HG03520 (cell line): Measurements from ENCODE around the gene C22orf15.
"Not testable (repeated sequence)": the region's sequence is repeated elsewhere in the genome, so short reads cannot be mapped to it uniquely, and the experiment has no call there.

Experiments
- ATAC-seq: cut with Tn5 transposase; IDR thresholded peaks from one replicate; pipeline ENCODE4 v1.9.1; 2021; ENCODE audit warnings: mild to moderate bottlenecking, moderate library complexity; ENCODE audit not compliant: unreplicated experiment

C22orf15 gene, protein sequence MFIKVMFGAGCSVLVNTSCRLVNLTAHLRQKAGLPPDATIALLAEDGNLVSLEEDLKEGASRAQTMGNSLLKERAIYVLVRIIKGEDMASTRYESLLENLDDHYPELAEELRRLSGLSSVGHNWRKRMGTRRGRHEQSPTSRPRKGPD

DNA sequence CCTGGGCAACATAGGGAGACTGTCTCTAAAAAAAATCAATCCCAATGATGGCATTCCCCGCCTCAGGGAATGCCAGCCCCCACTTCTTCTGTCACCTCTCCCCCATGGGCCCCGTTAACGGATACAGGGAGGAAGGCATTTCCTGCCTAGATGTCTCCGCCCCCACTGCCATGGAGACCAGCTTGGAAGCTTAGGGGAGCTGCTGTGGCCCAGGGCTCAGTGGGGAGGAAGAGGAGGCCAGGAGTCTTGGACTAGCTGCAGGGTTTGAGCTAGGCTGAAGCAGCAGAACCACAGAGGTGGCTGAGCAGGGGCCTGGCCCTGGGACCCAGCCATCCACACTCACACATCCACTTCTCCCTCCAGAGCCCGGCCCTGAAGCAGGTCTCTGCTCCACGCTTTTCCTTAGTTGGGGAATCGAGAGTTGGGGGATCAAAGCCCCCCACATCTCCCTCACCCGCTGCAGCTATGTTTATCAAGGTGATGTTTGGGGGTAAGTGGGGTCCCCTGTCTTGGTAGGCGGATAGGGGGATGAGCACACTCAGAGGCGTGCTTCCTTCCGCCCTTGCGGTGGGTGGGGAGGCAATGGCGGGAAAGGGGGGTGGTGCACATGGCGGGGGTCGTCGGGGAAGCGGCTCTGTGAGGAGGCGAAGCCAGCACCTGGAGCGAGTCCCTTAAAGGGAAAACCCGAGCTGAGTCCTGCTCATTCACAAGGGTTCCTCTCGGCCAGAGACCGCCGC lies at the start of gene C22orf15:
Gene C22orf15, plus strand, starts transcription at position 149 of the 737 bp plus-strand sequence. Its CDS starts 317 bp downstream, at position 466.
- ATAC-seq = no peak

DNA sequence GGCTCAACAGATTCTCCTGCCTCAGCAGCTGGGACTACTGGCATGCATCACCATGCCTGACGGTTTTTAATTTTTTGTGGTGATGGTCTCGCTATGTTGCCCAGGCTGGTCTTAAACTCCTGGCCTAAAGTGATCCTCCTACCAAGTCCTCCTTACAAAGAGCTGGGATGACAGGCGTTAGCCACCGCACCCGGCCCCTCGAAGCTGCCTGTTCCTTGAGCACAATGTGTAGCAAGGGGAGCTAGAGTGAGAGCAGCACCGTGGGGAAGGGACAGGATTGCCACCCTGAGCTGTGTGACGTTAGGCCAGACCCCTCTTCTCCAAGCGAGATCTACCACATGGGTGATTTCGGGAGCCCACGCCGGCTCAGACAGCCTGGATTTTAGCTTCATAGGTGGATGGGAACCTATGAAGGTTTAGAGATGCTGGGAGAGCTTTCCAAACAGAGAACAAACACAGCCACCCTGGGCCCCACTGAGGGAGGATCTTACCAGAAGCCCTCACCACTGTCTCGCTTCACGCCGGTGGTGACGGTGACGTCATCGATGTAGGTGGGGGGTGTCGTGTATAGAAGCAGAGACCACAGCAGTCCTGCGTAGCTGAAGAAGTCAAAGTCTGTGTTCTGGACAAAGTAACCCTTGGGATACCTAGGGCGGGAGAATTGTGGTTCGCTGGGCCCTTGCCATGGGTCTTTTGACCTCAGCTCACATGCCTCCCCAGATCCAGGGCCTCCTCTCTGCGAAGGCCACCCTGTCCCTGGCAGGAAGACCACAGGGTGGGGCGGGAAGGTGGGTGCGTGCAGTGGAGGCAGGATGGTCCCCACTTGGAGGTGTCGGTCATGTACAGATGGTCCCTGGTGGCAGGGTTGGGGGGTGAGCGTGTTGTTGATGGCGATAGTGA lies 48.8 kb upstream of the C22orf15 start:
- no peak for ATAC-seq

DNA sequence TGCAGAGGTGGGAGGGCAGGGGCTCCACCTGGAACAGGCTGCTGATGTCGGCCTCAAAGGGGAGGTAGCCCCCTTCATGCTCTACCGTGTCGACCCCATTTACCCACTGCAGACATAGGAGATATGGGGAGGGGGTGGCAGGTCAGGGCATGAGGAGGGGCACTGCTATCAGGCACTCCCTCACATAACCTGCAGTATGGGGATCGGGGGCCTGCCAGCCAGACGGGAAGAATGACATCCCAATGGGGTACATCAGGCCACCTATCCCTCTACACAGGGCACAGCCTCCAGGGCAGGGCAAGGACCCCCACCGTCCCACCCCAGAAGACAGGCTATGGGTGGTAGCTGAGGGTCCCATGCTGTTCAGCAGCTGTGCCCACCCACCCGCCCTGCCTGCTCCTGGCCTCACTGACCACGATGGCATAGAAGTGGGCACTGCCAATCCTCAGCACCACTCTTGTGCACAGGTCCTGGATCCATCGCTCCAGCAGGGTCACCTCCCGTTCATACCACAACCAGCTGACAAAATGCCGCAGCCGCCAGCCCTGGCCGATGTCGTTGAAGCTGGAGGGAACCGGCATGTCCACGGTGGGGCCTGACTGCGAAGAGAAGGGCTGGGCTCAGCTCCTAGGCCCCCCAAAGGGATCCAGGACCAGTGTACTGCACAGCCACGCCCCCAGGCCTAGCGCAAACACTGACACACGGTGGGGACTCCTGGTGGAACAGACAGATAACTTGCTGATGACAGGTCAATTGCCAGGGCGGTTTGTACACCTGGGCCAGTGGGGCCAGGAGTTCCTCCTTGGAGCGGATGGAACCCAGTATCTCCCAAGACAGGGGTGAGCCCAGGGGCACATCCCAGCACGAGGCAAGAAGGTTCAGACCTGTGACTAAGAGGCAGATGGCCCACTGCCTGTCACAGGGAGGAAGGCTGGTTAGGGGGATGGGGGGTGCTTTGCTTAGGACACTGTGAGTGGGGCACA lies 47.9 kb upstream of the C22orf15 start:
- no peak for ATAC-seq

DNA sequence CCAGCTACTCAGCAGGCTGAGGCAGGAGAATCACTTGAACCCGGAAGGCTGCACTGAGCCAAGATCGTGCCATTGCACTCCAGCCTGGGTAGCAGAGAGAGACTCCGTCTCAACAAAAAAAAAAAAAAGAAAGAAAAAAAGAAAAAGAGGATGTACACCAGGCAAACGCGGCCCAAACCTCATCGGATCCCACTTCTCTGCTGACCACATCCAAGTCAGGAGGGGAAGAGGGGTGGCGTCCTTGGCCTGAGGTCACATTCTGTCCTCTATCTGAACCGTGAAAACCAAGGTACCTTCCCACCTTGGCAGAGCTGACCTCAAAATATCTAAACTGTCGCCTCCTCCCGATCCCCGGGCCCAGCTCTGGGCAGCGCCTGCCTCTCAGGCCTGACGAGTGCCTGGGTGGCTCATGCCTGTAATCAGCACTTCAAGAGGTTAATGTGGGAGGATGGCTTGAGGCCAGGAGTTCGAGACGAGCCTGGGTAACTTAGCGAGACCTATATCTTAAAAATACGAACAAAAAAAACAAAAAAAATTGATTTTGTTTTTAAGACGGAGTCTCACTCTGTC lies 46.9 kb upstream of the C22orf15 start:
- ATAC-seq = no peak

DNA sequence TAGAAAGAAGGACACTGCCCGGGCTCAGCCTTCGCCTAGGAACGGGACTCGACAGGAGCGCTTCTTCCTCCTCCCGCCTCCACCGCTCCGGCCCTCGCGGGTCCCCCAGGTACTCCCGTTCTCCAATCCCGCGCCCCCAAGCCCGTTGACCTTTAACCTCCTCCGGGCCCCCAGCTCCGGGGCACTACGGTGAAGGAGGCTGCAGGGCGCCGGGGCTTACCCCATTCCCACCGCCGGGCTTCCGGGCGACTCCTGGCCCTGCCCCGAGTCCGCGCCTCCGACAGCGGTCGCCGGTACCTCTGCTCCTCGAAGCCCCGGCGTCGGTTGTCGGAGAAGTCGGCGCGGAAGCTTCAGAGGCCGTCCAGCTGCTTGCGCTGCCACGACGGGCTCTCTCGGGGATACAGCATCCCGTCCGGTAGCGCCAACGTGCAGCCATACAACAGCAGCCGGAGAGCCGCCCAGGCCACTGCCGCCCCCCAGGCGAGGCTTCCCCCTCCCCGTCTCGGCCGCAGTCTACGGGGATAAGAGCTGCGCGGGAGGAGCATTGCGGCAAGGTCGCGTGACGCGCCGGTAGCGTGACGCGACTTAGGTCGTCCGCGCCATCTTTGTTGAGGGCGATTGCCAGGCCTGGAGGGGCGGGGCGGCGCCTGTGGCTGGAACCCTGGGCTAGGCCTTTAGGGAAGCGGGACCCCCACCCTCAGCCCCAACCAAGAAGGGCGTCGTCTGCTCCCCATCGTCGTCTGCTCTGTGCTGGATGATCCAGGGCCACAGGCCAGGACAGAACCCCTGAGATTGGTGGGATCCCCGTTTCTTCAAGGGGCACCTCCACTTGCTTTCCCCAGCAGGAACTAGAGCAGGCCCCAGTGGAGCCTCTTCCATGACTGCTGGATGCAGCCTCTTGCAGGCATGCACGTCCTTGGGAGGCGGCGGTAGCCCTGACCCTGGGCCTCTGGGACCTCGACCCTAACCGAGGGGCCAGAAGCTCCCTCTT lies 45.7 kb upstream of the C22orf15 start:
- ATAC-seq = no peak

DNA sequence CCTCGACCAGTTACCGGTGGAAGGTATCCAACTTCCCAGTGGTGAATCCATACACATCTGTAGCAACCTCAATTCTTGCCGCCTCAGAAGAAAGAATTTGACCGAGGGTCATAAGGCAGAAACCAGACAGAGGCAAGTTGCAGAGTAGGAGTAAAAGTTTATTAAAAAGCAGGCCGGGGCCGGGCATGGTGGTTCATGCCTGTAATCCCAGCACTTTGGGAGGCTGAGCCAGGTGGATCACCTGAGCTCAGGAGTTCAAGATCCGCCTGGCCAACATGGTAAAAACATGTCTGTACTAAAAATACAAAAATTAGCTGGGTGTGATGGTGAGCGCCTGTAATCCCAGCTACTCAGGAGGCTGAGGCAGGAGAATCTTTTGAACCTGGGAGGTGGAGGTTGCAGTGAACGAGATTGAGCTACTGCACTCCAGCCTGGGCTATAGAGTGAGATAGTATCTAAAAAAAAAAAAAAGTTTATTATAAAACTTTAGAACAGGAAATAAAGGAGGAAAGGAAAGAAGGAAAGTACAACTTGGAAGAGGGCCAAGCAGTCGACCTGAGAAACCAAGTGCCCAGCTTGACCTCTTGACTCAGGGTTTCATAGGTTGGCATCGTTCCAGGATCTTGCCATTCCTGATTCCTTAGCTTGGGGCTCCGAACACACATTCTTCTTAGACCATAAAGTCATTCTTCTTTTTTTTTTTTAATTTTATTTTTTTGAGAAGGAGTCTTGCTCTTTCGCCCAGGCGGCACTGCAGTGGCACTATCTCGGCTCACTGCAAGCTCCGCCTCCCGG lies 44.2 kb upstream of the C22orf15 start:
- no peak for ATAC-seq

DNA sequence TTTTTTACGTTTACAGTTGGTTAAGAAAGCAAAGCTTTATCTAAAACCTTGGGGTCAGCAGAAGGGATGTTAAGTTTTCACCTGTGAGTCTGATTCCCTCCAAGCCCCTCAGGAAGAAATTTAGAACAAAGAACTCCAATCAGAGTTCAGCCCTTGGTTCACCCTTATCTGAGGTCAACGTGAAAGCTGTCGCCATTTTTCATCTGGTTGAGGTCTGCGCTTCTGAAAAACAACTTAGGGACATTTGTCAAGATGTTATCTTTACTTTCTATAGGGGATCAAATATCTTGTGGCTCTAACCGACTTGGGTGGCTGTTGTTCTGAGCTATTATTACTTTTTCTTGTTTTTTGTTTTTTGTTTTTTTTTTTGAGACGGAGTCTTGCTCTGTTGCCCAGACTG lies 41.9 kb upstream of the C22orf15 start:
- no peak for ATAC-seq

DNA sequence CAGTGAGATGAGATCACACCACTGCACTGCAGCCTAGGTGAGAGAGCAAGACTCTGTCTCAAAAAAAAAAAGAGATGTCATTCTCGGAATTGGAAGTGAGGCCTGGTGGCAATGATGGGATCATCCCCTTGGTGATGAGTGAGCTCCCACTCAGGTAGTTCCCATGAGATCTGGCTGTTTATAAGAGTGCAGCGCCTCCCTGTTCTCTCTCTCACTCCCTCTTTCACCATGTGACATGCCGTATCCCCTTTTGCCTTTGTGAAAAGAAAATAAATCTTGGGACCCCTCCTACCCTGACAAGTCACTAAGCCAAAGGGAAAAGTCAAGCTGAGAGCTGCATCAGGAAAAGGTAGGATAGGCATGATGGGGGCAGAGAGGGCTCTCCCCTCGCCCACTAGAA lies 40.6 kb upstream of the C22orf15 start:
- no peak for ATAC-seq

DNA sequence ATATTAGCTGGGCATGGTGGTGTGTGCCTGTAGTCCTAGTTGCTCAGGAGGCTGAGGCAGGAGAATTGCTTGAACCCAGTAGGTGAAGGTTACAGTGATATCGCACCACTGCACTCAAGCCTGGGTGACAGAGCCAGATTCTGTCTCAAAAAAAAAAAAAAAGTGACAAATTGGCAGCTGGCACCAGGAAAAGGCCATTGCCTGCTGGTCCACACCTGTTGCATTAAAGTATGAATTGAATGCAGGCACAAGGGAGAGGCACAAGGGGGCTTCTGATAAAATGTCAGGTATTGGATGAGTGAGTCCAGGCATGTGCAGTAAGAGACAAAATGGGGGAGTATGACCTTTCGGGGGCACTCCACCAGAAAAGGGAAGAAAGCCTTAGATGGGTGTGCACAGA lies 40.1 kb upstream of the C22orf15 start:
- ATAC-seq = no peak

DNA sequence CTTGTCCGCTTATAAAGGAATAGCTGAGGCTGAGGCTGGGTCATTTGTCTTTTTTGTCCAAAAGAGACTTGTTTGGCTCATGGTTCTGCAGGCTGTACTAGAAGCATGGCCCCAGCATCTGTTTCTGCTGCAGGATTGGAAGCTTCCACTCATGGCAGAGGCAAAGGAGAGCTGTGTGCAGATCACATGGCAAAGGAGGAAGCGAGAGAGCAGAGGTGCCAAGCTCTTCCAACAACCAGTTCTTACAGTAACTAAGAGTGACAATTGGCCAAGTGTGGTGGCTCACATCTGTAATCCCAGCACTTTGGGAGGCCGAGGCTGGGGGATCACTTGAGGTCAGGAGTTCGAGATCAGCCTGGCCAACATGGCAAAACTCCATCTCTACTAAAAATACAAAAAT lies 34.7 kb upstream of the C22orf15 start:
- not testable (repeated sequence) for ATAC-seq

DNA sequence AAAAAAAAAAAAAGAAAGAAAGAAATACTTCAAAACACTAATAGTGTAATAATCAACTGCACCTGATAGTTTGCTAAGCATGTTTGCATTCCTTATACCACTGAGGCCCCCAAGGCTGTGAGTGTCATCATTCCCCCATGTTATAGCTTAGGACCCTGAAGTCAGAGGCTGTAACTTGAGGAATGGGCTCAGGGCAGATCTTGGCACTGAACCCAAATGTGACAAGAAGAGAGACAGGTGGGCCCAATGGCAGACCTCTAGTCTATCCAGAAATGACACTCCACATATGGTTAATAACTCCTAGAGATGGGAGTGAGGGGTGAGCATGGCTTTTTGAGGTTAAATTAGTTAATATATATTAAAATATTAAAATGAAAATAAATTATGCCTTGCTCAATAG lies 25.1 kb upstream of the C22orf15 start:
- no peak for ATAC-seq

DNA sequence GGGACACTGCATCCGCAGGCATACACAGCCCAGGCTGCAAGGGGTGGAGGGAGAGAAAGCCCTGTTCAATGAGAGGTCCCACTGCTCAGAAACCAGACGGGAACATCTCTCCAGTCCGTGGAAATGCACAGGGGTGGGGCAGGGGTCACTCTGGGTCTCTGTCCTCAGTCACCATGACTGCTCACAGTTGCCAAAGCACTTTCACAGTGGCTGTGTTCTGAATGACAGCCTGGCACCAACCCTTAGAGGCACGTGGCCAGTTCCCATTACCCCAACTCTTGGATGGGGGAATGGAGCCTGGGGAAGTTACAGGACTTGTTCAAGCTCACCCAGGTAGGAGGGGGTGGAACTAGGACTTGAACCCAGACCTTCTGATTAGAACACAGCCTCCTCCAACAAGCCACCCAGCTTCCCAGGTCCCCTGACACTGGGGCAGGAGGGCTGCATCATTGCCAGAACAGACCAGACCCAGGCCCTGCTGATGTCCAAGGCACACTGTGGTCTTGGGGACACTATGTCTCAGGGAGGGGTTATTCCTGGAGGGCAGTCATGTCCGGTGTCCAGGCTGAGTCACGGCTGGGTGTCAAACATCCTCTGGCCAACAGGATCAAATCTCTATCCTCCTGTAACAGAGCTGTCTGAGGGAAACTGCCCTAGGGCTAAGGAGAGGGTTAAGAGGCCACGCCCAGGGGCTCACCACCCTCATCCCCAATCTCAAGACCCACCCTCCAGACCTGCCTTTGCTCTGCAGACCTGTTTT lies 20.1 kb upstream of the C22orf15 start:
- ATAC-seq = no peak

DNA sequence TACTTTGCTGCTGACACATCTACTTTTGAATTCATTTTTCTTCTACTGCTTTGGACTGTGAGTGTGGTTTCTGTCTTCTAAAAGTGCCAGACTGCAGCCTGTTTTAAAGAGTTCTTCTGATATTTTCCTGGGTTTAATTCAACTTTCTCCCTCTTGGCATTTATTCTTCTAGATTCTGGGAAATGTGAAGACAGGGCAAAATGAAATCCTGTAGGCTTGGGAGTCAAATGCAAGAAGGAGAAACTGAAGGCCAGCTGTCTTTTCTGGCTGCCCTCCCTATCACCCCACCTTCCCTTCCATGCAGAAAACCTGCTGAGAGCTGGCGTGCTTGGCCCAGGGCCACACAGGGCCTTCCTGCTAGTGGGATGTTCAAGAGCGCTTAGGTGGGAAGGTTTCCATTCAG lies 19.5 kb upstream of the C22orf15 start:
- ATAC-seq = no peak

DNA sequence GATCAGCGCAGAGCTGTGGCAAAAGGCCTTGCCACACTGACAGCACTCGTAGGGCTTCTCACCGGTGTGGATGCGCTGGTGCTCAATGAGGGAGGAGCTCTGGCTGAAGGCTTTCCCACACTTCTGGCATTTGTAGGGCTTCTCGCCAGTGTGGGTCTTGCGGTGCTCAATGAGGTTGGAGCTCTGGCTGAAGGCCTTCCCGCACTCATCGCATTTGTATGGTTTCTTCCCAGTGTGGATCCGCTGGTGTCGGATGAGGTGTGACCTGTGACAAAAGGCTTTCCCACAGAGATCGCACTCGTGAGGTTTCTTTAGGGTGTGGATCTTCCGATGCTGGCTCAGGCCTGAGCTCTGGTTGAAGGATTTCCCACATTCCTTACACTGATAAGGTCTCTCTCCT lies 18.8 kb upstream of the C22orf15 start:
- no peak for ATAC-seq

DNA sequence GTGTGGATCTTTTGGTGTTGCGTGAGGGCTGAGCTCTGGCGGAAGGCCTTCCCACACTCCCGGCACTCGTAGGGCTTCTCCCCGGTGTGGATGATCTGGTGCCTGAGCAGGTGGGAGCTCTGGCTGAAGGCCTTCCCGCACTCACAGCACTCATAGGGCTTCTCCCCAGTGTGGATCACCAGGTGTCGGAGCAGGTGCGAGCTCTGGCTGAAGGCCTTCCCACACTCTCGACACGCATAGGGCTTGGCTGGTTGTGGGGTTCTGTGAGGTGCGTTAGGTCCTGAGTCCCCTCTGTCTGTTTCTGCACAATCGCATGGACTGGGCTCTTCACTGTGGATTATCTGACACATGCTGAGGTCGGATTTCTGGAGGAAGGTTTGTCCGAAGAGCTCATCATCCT lies 18.3 kb upstream of the C22orf15 start:
- ATAC-seq = no peak

DNA sequence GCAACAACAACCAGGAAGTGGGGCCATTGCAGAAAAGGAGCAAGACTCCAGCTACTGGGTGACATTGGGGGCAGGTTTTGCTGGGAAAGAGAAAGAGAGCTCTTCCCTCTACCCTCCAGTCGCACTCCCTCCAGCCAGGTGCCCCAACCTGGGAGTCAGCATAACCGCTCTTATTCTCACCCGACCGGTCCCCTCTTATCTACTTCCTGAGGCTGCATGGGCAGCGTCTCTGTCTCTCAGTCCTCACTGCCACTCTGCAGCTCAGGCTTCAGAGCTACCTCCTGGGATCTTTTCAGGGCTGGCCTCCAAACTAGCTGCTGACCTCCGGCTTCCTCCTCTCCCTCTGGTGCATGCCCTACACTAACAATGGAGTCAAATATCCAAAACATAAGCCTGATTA lies 17.0 kb upstream of the C22orf15 start:
- no peak for ATAC-seq

DNA sequence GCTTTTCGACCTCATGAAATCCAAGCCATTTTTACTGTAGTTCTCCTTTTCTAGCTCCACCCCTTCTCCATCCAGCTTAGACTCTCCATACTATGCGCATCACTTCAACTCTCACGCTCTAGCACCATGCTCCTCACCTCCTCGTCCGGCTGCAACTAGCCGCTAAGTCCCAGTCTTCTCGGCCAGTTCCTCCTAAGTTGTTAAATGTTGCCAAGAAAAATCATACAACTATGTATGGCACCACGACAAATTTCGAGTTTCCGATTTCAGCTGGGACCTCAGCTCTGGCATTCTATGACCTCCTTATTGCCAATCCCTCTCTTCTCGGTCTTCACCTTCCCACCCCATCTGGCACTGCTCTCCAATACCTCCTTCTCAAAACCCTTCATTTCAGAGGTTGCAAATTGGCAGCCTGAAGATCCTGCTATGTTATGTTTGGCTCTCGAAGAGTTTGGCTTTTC lies 12.9 kb upstream of the C22orf15 start:
- no peak for ATAC-seq

DNA sequence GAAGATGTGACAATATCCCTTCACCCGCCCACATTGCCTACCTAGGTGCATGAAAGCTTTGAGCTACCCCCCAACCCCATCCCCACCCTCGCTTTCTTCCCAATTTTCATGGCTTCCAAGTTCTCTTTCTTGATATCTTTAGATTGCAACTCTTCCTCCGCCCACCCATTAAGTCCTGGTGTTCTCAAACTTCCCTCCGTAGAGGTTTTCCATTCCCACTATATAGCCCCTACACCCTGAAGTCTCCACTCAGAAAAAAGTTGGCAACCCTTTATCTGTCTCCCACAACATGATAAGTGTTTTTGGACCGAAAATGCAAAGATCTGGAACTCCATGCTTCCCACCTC lies 12.4 kb upstream of the C22orf15 start:
- no peak for ATAC-seq
